Activated naive CD4-positive, alpha-beta T cell treated with anti-CD3 and anti-CD28 coated beads, Interleukin-2, amount 50 U/mL, for 24 hours (primary cell): ENCODE results near the gene ATP5PO.

Experiments
- H3K27ac Mint-ChIP-seq: one replicate; pipeline ENCODE4 v1.8.0; 2021; ENCODE audit warnings: mild to moderate bottlenecking, mixed read lengths
- H3K27me3 Mint-ChIP-seq: one replicate; pipeline ENCODE4 v1.8.0; 2021; ENCODE audit warnings: mixed read lengths
- H3K36me3 Mint-ChIP-seq: one replicate; pipeline ENCODE4 v1.8.0; 2021; ENCODE audit warnings: mixed read lengths
- H3K4me1 Mint-ChIP-seq: one replicate; pipeline ENCODE4 v1.8.0; 2021; ENCODE audit warnings: mixed read lengths
- H3K4me3 Mint-ChIP-seq: one replicate; pipeline ENCODE4 v1.8.0; 2021; ENCODE audit warnings: mild to moderate bottlenecking, mixed read lengths
- H3K9me3 Mint-ChIP-seq: one replicate; pipeline ENCODE4 v1.8.0; 2021; ENCODE audit warnings: mixed read lengths

The ATP5PO gene

GRCh38 chr21:33856893-33857527 lies 58.6 kb downstream of the ATP5PO start:
- Mint-ChIP-seq H3K36me3 (no peaks in the 10 kb centered on the region), H3K27me3 (no peaks in the 10 kb centered on the region), H3K4me1 (no peaks in the 10 kb centered on the region), H3K4me3 (no peak overlapping the region), H3K27ac (no peak overlapping the region), H3K9me3 (no peaks in the 10 kb centered on the region)

- H3K27ac Mint-ChIP-seq = no peak overlapping the region
- no peaks in the 10 kb centered on the region for H3K36me3 Mint-ChIP-seq
- no peaks in the 10 kb centered on the region for H3K9me3 Mint-ChIP-seq
- no peak overlapping the region for H3K4me3 Mint-ChIP-seq
- H3K27me3 Mint-ChIP-seq = no peaks in the 10 kb centered on the region
- no peaks in the 10 kb centered on the region for H3K4me1 Mint-ChIP-seq
These were observed 60.4 kb downstream of the ATP5PO start for GRCh38 chr21:33855190-33855589.

GRCh38 chr21:33854604-33855003 lies 61.0 kb downstream of the ATP5PO start:
- Mint-ChIP-seq H3K36me3 (no peaks in the 10 kb centered on the region), H3K27ac (no peak overlapping the region), H3K4me1 (no peaks in the 10 kb centered on the region), H3K4me3 (no peak overlapping the region), H3K27me3 (no peaks in the 10 kb centered on the region), H3K9me3 (no peaks in the 10 kb centered on the region)
